SK-N-SH (cell line): ENCODE data around the gene TERT.

Experiments
- CTCF ChIP-seq: fragments of 200-600 bp; sonication (generic); IDR thresholded peaks from 2 replicates; pipeline ENCODE4 v1.6.1; 2017; ENCODE audit warnings: antibody characterized with exemption, mild to moderate bottlenecking, moderate library complexity
- SIN3A ChIP-seq: IDR thresholded peaks from 2 replicates; pipeline ENCODE4 v1.6.1; 2012; ENCODE audit warnings: low read depth, mild to moderate bottlenecking, low read length, moderate library complexity, borderline replicate concordance
- TAF1 ChIP-seq: IDR thresholded peaks from 2 replicates; pipeline ENCODE4 v1.6.1; 2012; ENCODE audit warnings: low read depth, mild to moderate bottlenecking, low read length, moderate library complexity, borderline replicate concordance

- TF ChIP-seq SIN3A (no peak), CTCF (no peak), TAF1 (no peak)
Observed at GRCh38 chr5:1226231-1226630, 68.6 kb downstream of the TERT start.
